LNCaP clone FGC (cell line): ENCODE data around the gene NFKBIZ.

Experiments
- DNase-seq: peaks from one replicate; pipeline ENCODE4 v3.0.0-alpha.2; 2011; ENCODE audit warnings: low read depth
- H3K4me3 ChIP-seq: 2 replicates; pipeline ENCODE4 v1.5.1; 2011; ENCODE audit warnings: mild to moderate bottlenecking, low read depth, low read length, control low read depth
- TF ChIP-seq, protein P1 (sequence below): IDR thresholded peaks from 2 replicates; pipeline ENCODE4 v1.5.1; 2012; ENCODE audit warnings: mild to moderate bottlenecking; ENCODE audit not compliant: control insufficient read depth, insufficient read depth; ENCODE audit errors: extremely low read depth

NFKBIZ gene

DNA sequence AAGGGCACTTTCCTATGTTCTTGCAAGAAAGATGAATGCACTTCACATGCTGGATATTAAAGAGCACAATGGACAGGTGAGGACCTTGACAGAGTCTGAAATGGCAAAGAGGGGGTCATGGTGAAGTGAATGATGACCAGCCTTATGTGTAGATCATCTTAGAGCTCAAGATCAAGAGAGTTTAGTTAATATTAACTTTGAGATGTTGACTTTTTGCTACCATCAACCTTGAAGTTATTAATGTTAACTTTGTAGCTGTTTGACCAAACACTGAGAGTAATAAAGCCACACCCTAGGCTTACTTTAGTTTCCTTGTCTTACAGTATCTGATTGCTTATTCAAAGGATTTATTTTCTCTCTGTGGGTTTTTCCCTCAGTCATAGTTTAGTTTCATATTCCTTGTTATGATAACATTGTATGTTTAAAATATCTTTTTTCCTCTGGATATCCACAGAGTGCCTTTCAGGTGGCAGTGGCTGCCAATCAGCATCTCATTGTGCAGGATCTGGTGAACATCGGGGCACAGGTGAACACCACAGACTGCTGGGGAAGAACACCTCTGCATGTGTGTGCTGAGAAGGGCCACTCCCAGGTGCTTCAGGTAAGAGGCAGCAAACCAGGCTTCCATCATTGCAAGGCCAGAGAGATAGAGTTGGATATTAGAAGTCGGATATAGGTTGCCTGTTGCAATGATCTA lies 5.4 kb downstream of the NFKBIZ start:
- TF ChIP-seq, protein P1, sequence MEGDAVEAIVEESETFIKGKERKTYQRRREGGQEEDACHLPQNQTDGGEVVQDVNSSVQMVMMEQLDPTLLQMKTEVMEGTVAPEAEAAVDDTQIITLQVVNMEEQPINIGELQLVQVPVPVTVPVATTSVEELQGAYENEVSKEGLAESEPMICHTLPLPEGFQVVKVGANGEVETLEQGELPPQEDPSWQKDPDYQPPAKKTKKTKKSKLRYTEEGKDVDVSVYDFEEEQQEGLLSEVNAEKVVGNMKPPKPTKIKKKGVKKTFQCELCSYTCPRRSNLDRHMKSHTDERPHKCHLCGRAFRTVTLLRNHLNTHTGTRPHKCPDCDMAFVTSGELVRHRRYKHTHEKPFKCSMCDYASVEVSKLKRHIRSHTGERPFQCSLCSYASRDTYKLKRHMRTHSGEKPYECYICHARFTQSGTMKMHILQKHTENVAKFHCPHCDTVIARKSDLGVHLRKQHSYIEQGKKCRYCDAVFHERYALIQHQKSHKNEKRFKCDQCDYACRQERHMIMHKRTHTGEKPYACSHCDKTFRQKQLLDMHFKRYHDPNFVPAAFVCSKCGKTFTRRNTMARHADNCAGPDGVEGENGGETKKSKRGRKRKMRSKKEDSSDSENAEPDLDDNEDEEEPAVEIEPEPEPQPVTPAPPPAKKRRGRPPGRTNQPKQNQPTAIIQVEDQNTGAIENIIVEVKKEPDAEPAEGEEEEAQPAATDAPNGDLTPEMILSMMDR = no peak
- DNase-seq = no peak

DNA sequence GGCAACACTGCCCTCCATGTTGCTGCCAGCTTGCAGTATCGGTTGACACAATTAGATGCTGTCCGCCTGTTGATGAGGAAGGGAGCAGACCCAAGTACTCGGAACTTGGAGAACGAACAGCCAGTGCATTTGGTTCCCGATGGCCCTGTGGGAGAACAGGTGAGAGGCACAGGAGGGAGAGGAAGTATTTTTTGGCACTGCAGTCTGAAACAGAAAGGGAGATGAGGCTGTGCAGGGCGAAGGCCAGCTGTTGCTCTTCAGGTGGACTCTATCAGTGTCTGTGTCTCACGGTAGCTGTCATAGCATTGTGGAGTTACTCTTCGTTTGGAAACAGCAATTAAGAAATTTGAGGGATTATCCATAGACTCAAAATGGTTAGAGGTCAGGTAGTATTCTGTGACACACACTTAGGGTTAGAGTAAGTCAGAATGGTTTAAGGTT lies 8.0 kb downstream of the NFKBIZ start:
- DNase-seq = no peak
- TF ChIP-seq, protein P1 = no peak
- no peak overlapping the region for H3K4me3 ChIP-seq

More for the DNA sequence above, 5.4 kb downstream of the NFKBIZ start:
- H3K4me3 ChIP-seq = no peak overlapping the region

DNA sequence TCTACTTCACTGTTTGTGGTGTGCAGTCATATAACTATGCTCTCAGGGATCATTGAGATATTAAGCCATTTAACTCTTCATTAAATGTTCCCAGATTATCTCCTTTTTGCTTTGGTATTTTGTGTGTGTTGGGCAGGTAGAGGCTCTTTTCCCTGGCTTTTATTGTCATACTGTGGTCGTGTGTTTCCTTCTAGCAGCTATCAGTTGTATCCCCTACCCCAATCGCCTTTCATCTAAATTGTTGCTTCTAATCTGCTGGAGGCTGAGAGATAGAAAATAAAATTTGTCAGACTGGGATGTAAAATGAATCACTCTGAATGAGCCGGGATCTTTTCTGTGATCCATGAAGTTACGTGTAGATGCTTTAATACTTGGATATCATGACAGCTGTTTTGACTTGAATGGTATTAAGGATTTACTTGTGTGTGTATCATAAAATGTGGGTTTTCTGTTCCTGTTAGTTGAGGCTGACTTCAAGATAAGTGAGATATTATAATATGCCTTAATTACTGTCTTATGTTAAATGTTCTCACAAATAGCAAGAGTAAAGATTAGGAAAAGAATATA lies 9.2 kb downstream of the NFKBIZ start:
- no peak overlapping the region for H3K4me3 ChIP-seq
- TF ChIP-seq, protein P1 = no peak
- no peak for DNase-seq

DNA sequence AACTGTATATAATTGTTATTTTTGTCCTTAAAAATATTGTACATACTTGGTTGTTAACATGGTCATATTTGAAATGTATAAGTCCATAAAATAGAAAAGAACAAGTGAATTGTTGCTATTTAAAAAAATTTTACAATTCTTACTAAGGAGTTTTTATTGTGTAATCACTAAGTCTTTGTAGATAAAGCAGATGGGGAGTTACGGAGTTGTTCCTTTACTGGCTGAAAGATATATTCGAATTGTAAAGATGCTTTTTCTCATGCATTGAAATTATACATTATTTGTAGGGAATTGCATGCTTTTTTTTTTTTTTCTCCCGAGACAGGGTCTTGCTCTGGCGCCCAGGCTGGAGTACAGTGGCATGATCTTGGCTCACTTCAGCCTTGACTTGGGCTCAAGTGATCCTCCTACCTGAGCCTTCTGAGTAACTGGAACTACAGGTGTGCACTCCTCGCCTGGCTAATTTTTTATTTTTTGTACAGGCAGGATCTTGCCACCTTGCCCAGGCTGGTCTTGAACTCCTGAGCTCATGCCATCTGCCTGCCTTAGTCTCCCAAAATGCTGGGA lies 10.7 kb downstream of the NFKBIZ start:
- TF ChIP-seq, protein P1 = no peak
- no peak overlapping the region for H3K4me3 ChIP-seq
- no peak for DNase-seq

DNA sequence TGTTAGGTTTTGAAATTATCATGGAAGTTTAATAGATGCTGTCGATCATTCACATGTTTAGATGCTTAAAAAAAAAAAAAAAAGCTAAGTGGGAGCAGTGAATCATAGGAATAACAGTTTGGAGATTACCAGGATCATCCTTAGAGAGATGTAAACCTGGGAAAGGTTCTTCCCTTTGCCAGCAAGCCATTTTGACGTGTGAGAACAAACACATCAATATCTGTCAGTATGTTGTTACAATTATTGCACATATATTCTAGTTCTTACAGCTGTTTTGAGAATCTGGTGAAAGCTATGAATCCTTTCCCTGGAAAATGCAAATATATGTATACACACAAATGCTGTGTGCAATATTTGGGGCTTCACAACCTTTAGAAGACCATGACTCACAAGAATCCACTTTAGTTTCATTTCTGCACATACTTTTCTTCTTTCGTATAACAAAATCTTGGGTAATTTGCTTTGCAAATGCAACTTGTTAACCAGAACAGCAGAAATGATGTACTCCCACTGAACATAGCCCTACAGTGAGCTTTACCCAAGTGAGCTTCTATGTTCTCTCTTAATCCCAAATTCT lies 12.0 kb downstream of the NFKBIZ start:
- DNase-seq = no peak
- TF ChIP-seq, protein P1 = no peak
- no peak overlapping the region for H3K4me3 ChIP-seq

DNA sequence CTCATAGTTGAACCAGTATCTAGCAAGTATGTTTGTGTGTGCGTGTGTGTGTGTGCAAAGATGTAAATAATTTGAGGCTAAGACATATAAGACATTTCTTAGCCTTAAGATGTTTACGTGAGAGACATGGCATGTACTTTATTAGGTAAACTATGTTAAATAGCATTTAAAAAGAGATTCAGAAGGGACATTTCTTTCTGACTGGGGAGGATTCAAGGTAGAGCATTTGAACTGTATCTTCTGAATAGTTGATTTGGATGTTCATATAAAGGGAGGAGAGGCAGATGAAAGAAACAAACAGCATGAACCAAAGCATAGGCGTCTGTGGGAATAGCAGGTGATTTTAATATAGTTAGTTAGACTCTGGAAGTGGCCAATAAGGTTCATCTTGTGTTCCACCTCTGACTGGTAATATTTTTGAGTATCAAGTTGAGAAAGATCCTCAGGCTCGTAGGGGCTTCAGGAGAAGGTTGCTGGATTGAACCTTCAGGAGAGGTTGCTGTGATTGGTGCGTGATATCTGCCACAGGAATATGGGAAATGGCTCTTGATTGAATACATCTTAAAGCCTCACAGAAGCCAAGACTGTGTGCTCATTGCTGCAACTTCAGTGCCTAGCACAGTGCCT lies 12.6 kb downstream of the NFKBIZ start:
- TF ChIP-seq, protein P1 = no peak
- no peak for DNase-seq
- H3K4me3 ChIP-seq = no peak overlapping the region
